GM19467 (cell line): ENCODE data around the gene DIAPH2.
A peak's percentile ranks its signal among the peaks of the same experiment; 100 is the strongest.
"Not testable (repeated sequence)": the region's sequence is repeated elsewhere in the genome, so short reads cannot be mapped to it uniquely, and the experiment has no call there.

Experiments
- ATAC-seq: cut with Tn5 transposase; IDR thresholded peaks from one replicate; pipeline ENCODE4 v1.9.1; 2021; ENCODE audit warnings: mild to moderate bottlenecking, moderate library complexity; ENCODE audit not compliant: unreplicated experiment

The DIAPH2 gene

DNA sequence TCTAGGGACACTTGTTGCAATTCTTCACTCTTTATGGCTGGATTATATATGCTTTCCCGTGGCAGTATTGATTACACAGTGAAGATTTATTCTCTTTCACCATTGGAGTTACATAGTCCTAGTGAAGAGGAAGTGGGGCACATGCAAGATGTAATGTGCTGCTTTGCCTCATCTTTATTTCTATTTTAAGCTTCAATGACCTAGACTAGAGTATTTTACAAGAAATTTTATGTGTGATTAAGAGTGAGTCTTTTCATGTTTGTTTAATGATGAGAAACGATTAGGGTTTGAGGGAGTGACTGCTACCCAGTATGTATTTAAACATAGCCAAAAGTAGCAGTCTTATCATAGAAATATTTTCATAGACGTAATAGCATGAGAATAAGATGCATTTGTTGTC, 30.8 kb downstream of the DIAPH2 start:
- no peak for ATAC-seq

- no peak for ATAC-seq
Observed at GRCh38 chrX:96719161-96719875, 34.7 kb downstream of the DIAPH2 start.

DNA sequence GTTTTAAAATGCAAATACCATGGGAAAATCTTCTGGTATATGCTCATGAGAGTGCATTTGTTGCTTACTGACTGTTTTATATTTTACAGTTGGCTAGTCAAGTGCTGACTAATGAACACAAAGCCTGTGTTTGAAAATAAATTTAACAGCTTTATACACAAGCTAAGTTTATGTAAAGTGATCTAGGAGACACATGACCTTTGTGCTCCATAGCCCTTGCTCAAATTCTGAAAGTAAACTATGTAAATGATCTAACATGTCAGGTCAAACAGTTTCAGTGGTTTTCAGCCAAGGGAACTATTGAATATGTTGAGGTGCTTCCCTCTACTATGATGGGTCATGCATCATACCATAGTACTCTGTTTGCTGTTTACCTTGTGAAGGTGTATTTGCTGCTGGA, 36.7 kb downstream of the DIAPH2 start:
- ATAC-seq, result peak; percentile 99

GRCh38 chrX:96722781-96723180, 38.1 kb downstream of the DIAPH2 start:
- ATAC-seq, result no peak

DNA sequence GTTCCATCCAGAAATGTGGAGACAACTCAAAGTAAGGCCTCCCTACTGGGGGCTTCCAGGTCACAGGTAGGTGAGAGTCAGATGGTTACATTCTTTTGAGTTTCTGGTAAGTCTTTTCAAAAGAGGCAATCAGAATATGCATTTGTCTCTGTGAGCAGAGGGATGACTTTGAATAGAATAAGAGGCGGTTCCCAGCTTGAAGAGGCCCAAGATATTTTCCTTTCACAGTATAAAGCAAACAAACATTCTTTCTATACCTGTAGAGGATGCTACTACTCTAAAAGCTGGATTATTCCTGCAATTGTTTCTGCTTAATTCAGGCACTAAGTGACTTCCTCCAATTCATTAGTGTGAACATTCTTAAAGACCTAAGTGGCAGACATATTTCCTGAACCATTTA, 44.4 kb downstream of the DIAPH2 start:
- ATAC-seq, result no peak

DNA sequence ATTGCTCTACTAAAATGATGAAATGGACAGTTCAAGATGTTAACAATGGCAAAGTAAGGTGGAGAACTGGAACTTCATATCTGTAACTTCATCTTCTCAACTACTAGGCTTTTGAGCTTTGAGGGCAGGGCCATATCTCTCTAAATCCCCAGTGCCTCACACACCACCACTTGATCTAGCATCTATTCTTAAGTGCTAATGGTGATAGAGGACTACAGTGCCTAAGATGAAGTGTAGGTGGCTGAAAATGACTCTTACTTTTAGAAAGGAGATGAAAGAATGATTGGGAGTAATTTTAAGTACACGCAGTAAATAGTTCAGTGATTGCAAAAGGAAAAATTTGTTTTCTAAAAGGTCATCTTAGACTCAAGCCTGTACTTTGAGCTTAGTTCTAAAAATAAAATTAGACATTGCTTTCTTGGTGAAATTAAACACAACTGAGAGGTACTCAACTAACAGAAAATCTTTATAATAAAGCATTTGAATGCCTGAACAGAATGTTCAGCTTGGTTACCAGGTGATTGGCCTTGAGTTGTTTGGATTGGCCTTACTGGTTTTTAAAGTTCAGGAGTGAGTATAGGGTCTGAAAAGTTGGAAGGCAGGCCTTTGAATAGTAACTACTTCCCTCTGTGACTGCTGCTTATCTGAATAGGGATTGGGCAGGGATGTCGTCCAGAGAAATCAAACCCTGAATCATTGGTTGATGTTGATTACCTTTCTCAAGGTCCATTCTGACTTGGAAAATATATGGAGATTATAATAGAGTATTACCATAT, 45.4 kb downstream of the DIAPH2 start:
- ATAC-seq, result no peak

DNA sequence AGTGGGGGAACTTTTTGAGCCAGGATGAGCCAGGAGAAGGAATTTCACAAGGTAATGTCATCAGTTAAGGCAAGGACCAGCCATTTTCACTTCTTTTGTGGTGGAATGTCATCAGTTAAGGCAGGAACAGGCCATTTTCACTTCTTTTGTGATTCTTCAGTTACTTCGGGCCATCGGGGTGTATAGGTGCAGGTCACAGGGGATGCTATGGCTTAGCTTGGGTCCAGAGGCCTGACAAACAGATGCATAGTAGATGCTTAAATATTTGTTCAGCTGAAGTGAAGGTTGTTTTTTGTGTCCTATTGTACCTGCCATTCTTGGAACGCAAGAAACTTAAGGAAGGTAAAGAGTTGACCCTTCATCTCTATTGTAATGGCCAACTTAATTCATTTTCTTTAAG, 46.4 kb downstream of the DIAPH2 start:
- ATAC-seq, result not testable (repeated sequence)

DNA sequence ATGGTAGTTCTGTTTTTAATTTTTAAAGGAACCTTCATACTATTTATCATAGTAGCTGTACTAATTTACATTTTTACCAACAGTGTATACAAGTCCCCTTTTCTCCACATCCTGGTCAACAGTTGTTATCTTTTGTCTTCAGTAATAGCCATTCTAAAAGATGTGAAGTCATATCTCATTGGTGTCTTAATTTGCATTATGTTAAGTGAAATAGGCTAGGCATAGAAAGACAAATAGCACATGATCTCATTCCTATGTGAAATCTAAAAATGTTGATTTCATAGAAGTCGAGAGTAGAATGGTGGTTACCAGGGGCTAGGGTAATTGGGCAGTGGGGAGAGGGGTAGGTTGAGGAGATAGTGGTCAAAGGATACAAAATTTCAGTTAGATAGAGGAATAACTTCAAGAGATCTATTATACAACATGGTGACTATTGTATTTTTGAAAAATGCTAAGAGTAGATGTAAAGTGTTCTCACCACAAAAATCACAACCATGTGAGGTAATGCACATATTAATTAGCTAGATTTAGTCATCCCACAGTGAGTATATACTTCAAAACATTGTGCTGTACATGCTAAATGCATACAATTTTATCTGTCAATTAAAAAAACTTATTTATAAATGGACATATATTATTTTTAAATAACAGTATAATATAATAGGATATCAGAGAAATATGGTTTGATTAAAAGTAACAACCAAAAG, 58.9 kb downstream of the DIAPH2 start:
- ATAC-seq, result no peak

DNA sequence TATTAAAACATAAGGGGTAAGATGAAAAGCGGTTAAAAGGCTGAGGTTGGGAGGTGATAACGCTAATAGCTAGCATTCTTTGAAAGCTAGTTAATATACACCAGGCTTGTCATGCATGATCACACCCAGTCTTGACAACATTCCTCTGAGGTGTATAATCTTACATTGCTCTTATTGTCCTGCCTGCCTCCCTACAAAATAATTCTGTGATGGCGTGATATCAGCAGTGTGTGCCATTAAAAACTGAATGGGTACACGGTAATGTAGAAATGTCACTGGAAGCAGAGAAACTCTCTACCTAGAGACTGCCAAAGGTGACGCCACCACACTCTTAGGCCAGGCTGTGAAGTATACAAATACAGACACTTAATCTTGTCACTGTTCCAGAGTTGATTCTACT, 68.1 kb downstream of the DIAPH2 start:
- no peak for ATAC-seq

GRCh38 chrX:96753230-96753629, 68.6 kb downstream of the DIAPH2 start:
- no peak for ATAC-seq

DNA sequence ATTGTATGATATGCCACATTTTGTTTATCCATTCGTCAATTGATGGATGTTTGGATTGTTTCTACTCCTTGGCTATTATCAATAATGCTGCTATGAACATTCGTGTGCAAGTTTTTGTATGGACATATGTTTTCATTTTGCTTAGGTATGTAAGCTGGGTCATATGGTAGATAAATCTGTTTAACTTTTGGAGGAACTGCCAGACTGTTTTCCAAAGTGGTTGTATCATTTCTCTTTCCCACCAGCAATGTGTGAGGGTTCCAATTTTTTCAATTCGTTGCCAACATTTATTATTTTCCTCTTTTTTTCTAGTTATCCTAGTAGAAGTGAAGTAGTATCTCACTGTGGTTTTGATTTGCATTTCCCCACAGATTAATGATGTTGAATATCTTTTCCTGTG, 71.8 kb downstream of the DIAPH2 start:
- ATAC-seq, result no peak

DNA sequence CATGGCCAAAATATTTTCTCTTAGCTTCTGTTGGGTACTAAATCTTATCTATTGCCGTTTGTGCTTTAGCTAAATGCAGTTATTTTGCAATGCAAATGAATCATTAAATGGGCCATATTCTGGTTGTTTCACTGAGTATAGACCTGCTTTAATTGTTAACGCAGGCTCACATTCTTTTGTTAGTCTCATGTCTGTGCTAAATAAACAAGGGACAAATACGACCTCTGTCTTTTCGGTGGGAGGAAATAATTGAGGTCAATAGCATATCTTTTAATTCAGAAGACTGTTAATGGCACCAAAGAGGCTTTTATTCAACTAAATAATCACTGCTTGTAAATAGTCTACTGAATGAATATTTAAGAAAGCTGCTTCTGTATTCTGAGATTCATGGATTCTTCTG, 76.9 kb downstream of the DIAPH2 start:
- no peak for ATAC-seq

DNA sequence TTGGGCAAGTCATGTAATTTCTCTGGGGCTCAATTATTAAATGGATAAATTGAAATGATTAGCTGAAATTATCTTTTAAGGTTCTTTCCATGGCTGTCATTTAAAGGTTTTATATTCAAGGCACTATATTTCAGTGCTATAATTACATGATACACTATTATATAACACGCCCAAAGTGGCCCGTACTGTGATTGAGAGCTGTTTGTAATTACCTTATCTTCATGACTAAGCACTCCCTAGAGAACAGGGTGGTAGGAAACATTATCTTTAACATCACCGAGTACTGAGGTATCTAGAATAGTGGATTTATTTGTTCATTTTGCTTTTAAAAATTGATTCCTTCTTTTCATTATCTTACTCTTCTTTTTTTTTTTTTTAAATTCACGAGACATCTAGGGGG, 79.0 kb downstream of the DIAPH2 start:
- no peak for ATAC-seq

DNA sequence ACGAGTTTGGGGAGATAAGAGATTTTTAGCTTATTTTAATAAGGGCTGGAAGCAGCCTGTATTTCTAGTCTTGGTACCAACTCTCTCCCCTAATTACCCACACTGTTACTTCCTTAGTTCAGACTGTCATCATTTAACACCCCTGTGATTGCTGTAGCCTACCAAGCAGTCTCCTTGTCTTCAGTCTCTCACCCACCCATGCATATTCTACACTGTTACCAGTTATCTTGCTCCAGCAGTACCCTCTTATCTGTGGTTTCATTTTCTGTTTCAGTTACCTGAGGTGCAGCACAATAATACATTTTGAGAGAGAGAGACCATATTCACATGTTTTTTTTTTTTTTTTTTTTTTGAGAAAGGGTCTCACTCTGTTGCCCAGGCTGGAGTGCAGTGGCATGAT, 80.2 kb downstream of the DIAPH2 start:
- peak; percentile 65 for ATAC-seq

- ATAC-seq, result no peak
Observed at GRCh38 chrX:96770315-96770714, 85.7 kb downstream of the DIAPH2 start.

GRCh38 chrX:96771486-96771885, 86.8 kb downstream of the DIAPH2 start:
- no peak for ATAC-seq

DNA sequence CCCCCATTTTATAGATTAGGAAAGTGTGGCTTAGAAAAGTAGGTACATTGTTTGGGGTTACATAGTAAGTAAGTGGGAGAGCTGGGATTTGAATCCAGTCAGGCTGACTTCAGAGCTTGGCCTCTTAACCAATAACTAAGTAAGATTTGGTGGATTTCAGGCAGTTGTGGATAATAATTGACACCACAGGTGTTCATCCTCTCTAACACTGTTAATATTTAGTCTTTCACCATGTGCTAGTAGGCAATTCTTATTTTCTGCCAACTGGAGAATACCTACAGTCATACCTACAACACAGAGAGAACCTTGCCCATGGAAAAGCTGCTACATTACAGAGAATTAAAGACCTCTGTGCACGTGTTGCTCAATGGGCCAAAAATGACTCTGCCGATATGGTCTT, 89.5 kb downstream of the DIAPH2 start:
- ATAC-seq, result no peak

DNA sequence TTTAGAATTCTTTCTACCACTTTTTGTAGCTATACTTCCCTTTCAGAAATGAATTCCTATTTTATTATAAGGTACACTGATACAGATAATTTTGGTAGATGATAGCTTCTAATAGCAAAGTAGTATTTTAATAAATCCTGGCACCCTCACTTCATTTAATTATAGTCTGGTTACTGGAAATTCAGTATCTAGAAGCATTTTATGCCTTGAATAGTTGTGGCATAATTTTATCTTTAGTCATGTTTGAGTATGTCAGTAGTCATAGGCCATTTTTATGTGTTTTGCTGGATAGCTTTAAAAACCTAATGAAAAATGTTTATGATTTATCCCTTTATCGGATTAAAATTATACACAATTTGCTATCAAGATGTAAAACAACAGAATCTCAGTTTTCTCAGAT, 92.3 kb downstream of the DIAPH2 start:
- ATAC-seq, result no peak

- ATAC-seq, result no peak
Observed at GRCh38 chrX:96791559-96791958, 106.9 kb downstream of the DIAPH2 start.

DNA sequence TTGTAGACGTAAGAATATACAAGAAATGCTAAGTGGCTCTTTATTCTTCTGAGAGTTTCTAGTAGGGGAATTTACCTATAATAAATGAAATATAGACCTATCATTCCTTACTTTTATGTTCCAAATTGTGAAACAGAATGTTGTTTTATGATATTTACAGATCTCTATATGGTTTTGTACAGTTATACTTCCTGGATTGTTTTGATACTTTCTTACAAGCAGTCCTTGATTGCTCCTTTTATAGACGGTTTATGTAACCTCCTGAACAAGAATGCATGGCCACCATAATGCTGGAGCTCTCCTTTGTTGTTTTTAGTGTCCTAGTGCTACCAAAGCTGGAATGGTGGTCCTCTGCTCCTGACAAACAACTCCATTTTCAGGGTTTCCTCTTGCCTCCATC, 107.4 kb downstream of the DIAPH2 start:
- no peak for ATAC-seq

- ATAC-seq, result no peak
Observed at GRCh38 chrX:96798982-96799381, 114.3 kb downstream of the DIAPH2 start.

- no peak for ATAC-seq
Observed at GRCh38 chrX:96807318-96807717, 122.7 kb downstream of the DIAPH2 start.
